ENCODE data around the gene RPS27A. TPM values are rescaled to one million over a fixed set of nuclear protein-coding genes. Genes with fewer than 3 reads are reported as not detected.

RPS27A gene
- total RNA-seq, 1 experiment from 2014 or later, result 1,330 TPM

GRCh38 chr2:55196526-55196925 lies 36.0 kb upstream of the RPS27A start:
- DNase-seq, result no peak
- intact Hi-C loops (cut with micrococcal nuclease), result no loop called here
- Histone ChIP-seq H3K9me3 (ENCODE audit: low read length) (no peaks in the 10 kb centered on the region), H3K36me3 (ENCODE audit: low read depth, low read length) (no peaks in the 10 kb centered on the region; the same call in 1 of the 2 replicates), H3F3A (ENCODE audit: low read length, unreplicated experiment) (no peaks in the 10 kb centered on the region), H3K4me1 (ENCODE audit: insufficient read depth, low read length) (no peaks in the 10 kb centered on the region), H3K27me3 (ENCODE audit: low read length) (no peaks in the 10 kb centered on the region), H3K27ac (ENCODE audit: low read length) (no peak overlapping the region), H3K79me2 (ENCODE audit: low read length) (no peaks in the 10 kb centered on the region), H4K20me1 (ENCODE audit: low read length) (no peaks in the 10 kb centered on the region), H3K9ac (ENCODE audit: low read length) (no peak overlapping the region), H3K9me2 (replicated peaks; ENCODE audit: low read length) (no peaks in the 10 kb centered on the region), H3K4me3 (ENCODE audit: low read length) (no peak overlapping the region), H2AFZ (ENCODE audit: low read length) (no peak overlapping the region), H3K4me2 (ENCODE audit: low read length) (no peak overlapping the region)
- POLR2A ChIA-PET (ENCODE audit: unreplicated experiment), result interaction anchor here (0.6 kb wide), 1 partner anchor 323 kb away, joined by 3 read pairs; no protein-coding TSS in a partner anchor
- CTCF ChIA-PET, result no interaction called here
- no peak for ATAC-seq
- no TSS peak for BruUV-seq (replicated peaks)
- TF ChIP-seq CTCF (conservative IDR thresholded peaks at IDR 0.05; ENCODE audit: low read depth, low read length) (no peak), EZH2 (IDR thresholded peaks at IDR 0.05; ENCODE audit: low read length, unreplicated experiment) (no peak), EZH2phosphoT487 (IDR thresholded peaks at IDR 0.05; ENCODE audit: borderline replicate concordance, low read length) (no peak)

- no peaks in the 10 kb centered on the region for H4K20me1 ChIP-seq (ENCODE audit: low read length)
- H3K27ac ChIP-seq (ENCODE audit: low read length), result no peak overlapping the region
- H3K4me2 ChIP-seq (ENCODE audit: low read length), result no peak overlapping the region
- no peak overlapping the region for H3K9ac ChIP-seq (ENCODE audit: low read length)
- ChIA-PET POLR2A (ENCODE audit: unreplicated experiment) (no interaction called here), CTCF (no interaction called here)
- no peaks in the 10 kb centered on the region for H3F3A ChIP-seq (ENCODE audit: low read length, unreplicated experiment)
- no peaks in the 10 kb centered on the region for H3K79me2 ChIP-seq (ENCODE audit: low read length)
- intact Hi-C loops (cut with micrococcal nuclease), result no loop called here
- H3K27me3 ChIP-seq (ENCODE audit: low read length), result no peaks in the 10 kb centered on the region
- DNase-seq (no peak), ATAC-seq (no peak)
- H3K9me2 ChIP-seq (replicated peaks; ENCODE audit: low read length), result no peaks in the 10 kb centered on the region
- H3K4me1 ChIP-seq (ENCODE audit: insufficient read depth, low read length), result no peaks in the 10 kb centered on the region
- TF ChIP-seq CTCF (conservative IDR thresholded peaks at IDR 0.05; ENCODE audit: low read depth, low read length), result no peak
- TF ChIP-seq EZH2 (IDR thresholded peaks at IDR 0.05; ENCODE audit: low read length, unreplicated experiment), result no peak
- no peak for TF ChIP-seq EZH2phosphoT487 (IDR thresholded peaks at IDR 0.05; ENCODE audit: borderline replicate concordance, low read length)
- no peak overlapping the region for H2AFZ ChIP-seq (ENCODE audit: low read length)
- BruUV-seq (replicated peaks), result no TSS peak
- no peak overlapping the region for H3K4me3 ChIP-seq (ENCODE audit: low read length)
- no peaks in the 10 kb centered on the region for H3K9me3 ChIP-seq (ENCODE audit: low read length)
- no peaks in the 10 kb centered on the region; the same call in 1 of the 2 replicates for H3K36me3 ChIP-seq (ENCODE audit: low read depth, low read length)
These were observed 32.1 kb upstream of the RPS27A start for GRCh38 chr2:55200416-55200815.

- H3K4me1 ChIP-seq (ENCODE audit: insufficient read depth, low read length), result no peaks in the 10 kb centered on the region
- no peaks in the 10 kb centered on the region for H3K9me2 ChIP-seq (replicated peaks; ENCODE audit: low read length)
- H4K20me1 ChIP-seq (ENCODE audit: low read length), result no peaks in the 10 kb centered on the region
- no peaks in the 10 kb centered on the region for H3K9me3 ChIP-seq (ENCODE audit: low read length)
- no peaks in the 10 kb centered on the region for H3K27me3 ChIP-seq (ENCODE audit: low read length)
- H3K4me2 ChIP-seq (ENCODE audit: low read length), result no peak overlapping the region
- CTCF ChIA-PET, result no interaction called here
- no peaks in the 10 kb centered on the region for H3K79me2 ChIP-seq (ENCODE audit: low read length)
- H3K36me3 ChIP-seq (ENCODE audit: low read depth, low read length), result no peaks in the 10 kb centered on the region; the same call in 1 of the 2 replicates
- no peak for DNase-seq
- ATAC-seq, result no peak
- BruUV-seq (replicated peaks), result no TSS peak
- intact Hi-C loops (cut with micrococcal nuclease), result no loop called here
- no peak overlapping the region for H3K4me3 ChIP-seq (ENCODE audit: low read length)
- H2AFZ ChIP-seq (ENCODE audit: low read length), result no peak overlapping the region
- H3K27ac ChIP-seq (ENCODE audit: low read length), result no peak overlapping the region
- H3F3A ChIP-seq (ENCODE audit: low read length, unreplicated experiment), result no peaks in the 10 kb centered on the region
- H3K9ac ChIP-seq (ENCODE audit: low read length), result no peak overlapping the region
- POLR2A ChIA-PET (ENCODE audit: unreplicated experiment), result no interaction called here
- TF ChIP-seq EZH2 (IDR thresholded peaks at IDR 0.05; ENCODE audit: low read length, unreplicated experiment), result no peak
- TF ChIP-seq CTCF (conservative IDR thresholded peaks at IDR 0.05; ENCODE audit: low read depth, low read length), result no peak
- no peak for TF ChIP-seq EZH2phosphoT487 (IDR thresholded peaks at IDR 0.05; ENCODE audit: borderline replicate concordance, low read length)
These were observed 28.0 kb upstream of the RPS27A start for GRCh38 chr2:55204536-55204935.
